K562 treated with DMSO at 1 percent for 48 hours (cell line): ENCODE measurements around the gene HSD17B14. TPM values are rescaled to one million over a fixed set of nuclear protein-coding genes. Genes with fewer than 3 reads are reported as not detected.

Source experiments
- total RNA-seq: library from RNA; unstranded; fragments of 300-600 nt; gene quantifications from 2 replicates; pipeline ENCODE4 v1.2.3, GENCODE V29; 2022; ENCODE audit warnings: low replicate concordance; ENCODE audit errors: extremely low read depth

The HSD17B14 gene
- total RNA-seq = not detected in 2 replicates

GRCh38 chr19:48836089-48837017 lies at the start of gene HSD17B14:
TSS of gene HSD17B14 (minus strand) at chr19:48836491. CDS start at chr19:48836411, 80 bp downstream.

GRCh38 chr19:48872182-48872883 lies 36.0 kb upstream of the HSD17B14 start, which contains the start of gene PPP1R15A:
TSS of gene PPP1R15A (plus strand) at chr19:48872421. CDS start at chr19:48873234, 813 bp downstream.

GRCh38 chr19:48868114-48868886 lies 32.0 kb upstream of the HSD17B14 start, which contains the start of gene PLEKHA4:
TSS of gene PLEKHA4 (minus strand) at chr19:48868617. CDS start at chr19:48867620, 997 bp downstream.

Other genes with a start within 250 kb of the HSD17B14 start
- gene SPACA4, start 229.7 kb downstream of the HSD17B14 start, total RNA-seq = not detected in 2 replicates
- gene FAM83E, start 221.4 kb downstream of the HSD17B14 start, total RNA-seq = not detected in 2 replicates
- 1,825 and 4,740 TPM in 2 replicates for gene RPL18, start 217.3 kb downstream of the HSD17B14 start, total RNA-seq
- not detected in 2 replicates for gene SPHK2, start 217.0 kb downstream of the HSD17B14 start, total RNA-seq
- not detected in 2 replicates for gene DBP, start 199.1 kb downstream of the HSD17B14 start, total RNA-seq
- gene CA11, start 190.3 kb downstream of the HSD17B14 start, total RNA-seq = not detected in 2 replicates
- not detected in 2 replicates for gene NTN5, start 163.5 kb downstream of the HSD17B14 start, total RNA-seq
- gene FUT2, start 140.5 kb downstream of the HSD17B14 start, total RNA-seq = not detected in 2 replicates
- not detected in 2 replicates for gene MAMSTR, start 116.8 kb downstream of the HSD17B14 start, total RNA-seq
- gene RASIP1, start 95.9 kb downstream of the HSD17B14 start, total RNA-seq = not detected in 2 replicates
- gene IZUMO1, start 89.6 kb downstream of the HSD17B14 start, total RNA-seq = not detected in 2 replicates
- not detected in 2 replicates for gene FUT1, start 83.8 kb downstream of the HSD17B14 start, total RNA-seq
- gene FGF21, start 81.0 kb downstream of the HSD17B14 start, total RNA-seq = not detected in 2 replicates
- gene BCAT2, start 25.5 kb downstream of the HSD17B14 start, total RNA-seq = not detected in 2 replicates
- gene PLEKHA4, start 32.1 kb upstream of the HSD17B14 start, total RNA-seq = not detected in 2 replicates
- gene PPP1R15A, start 35.9 kb upstream of the HSD17B14 start, total RNA-seq = not detected in 2 replicates
- gene TULP2, start 62.3 kb upstream of the HSD17B14 start, total RNA-seq = not detected in 2 replicates
- gene NUCB1, start 63.8 kb upstream of the HSD17B14 start, total RNA-seq = 924 and 1,522 TPM in 2 replicates
- gene DHDH, start 97.2 kb upstream of the HSD17B14 start, total RNA-seq = not detected in 2 replicates
- not detected in 2 replicates for gene BAX, start 118.4 kb upstream of the HSD17B14 start, total RNA-seq
- 5,393 and 6,511 TPM in 2 replicates for gene FTL, start 128.8 kb upstream of the HSD17B14 start, total RNA-seq
- gene GYS1, start 156.8 kb upstream of the HSD17B14 start, total RNA-seq = 109 TPM in 1 of 2 replicates, not detected in the other
- not detected in 2 replicates for gene RUVBL2, start 157.4 kb upstream of the HSD17B14 start, total RNA-seq
- not detected in 2 replicates for gene LHB, start 180.6 kb upstream of the HSD17B14 start, total RNA-seq
- gene CGB3, start 187.8 kb upstream of the HSD17B14 start, total RNA-seq = not detected in 2 replicates
- gene CGB2, start 195.4 kb upstream of the HSD17B14 start, total RNA-seq = not detected in 2 replicates
- gene CGB1, start 200.4 kb upstream of the HSD17B14 start, total RNA-seq = not detected in 2 replicates
- gene CGB5, start 207.4 kb upstream of the HSD17B14 start, total RNA-seq = not detected in 2 replicates
- not detected in 2 replicates for gene CGB8, start 212.6 kb upstream of the HSD17B14 start, total RNA-seq
- gene CGB7, start 221.3 kb upstream of the HSD17B14 start, total RNA-seq = not detected in 2 replicates
- not detected in 2 replicates for gene NTF4, start 228.3 kb upstream of the HSD17B14 start, total RNA-seq
- gene KCNA7, start 236.2 kb upstream of the HSD17B14 start, total RNA-seq = not detected in 2 replicates
- not detected in 2 replicates for gene SNRNP70, start 249.0 kb upstream of the HSD17B14 start, total RNA-seq